ENCODE measurements around the gene A2M. TPM values are rescaled to one million over a fixed set of nuclear protein-coding genes. Genes with fewer than 3 reads are reported as not detected.

Gene A2M
- total and polyA plus RNA-seq, 2 of the 13 experiments (the other 11 are each of a cell fraction or from before 2014, with no cell fraction given): 2,807 to 6,551 TPM

DNA sequence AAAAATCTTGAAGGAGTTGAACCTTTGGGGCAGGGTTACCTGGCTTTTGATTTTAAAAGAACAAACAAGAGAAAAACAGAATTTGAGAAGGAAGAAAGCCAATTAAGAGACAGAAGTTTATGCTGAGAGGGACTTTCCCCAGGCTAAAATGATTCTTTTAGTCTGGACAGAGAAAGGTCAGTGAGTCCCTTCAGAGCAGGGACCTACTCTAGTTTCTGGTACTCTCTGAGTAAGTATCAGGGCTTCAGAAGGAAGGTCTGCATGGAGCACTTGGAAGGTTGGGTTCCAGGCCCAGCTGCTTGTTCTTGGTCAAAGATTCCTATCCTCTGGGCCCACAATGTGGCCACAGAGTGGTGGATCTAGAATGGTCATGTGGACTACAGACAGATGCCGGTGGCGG is 66.8 kb downstream of the A2M start:
- no peak overlapping the region for H3K9ac ChIP-seq (ENCODE audit: insufficient read depth, low read depth, low read length)
- no peak for DNase-seq (ENCODE audit: low spot score)
- H4K20me1 ChIP-seq (ENCODE audit: insufficient read depth, low read length): no peaks in the 10 kb centered on the region
- H3K4me3 ChIP-seq (replicated peaks in 1 of 3; ENCODE audit: insufficient read depth in 1 of 3, low read depth in 2 of 3, low read length in 3 of 3): no peak overlapping the region
- FAIRE-seq: no peak
- WGBS (ENCODE audit: low lambda C conversion rate): 100% methylated on average over 2 of the region's 2 CpGs
- TF ChIP-seq FOSL1 (CRISPR knock-in tag; IDR thresholded peaks at IDR 0.05; ENCODE audit: borderline replicate concordance): no peak
- no peak for TF ChIP-seq LCORL (IDR thresholded peaks at IDR 0.05)
- TF ChIP-seq LCORL (CRISPR knock-in tag; IDR thresholded peaks at IDR 0.05): no peak
- TF ChIP-seq, protein P1, sequence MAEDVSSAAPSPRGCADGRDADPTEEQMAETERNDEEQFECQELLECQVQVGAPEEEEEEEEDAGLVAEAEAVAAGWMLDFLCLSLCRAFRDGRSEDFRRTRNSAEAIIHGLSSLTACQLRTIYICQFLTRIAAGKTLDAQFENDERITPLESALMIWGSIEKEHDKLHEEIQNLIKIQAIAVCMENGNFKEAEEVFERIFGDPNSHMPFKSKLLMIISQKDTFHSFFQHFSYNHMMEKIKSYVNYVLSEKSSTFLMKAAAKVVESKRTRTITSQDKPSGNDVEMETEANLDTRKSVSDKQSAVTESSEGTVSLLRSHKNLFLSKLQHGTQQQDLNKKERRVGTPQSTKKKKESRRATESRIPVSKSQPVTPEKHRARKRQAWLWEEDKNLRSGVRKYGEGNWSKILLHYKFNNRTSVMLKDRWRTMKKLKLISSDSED (CRISPR knock-in tag; IDR thresholded peaks at IDR 0.05): no peak
- no peak for TF ChIP-seq FIP1L1 (IDR thresholded peaks at IDR 0.05; ENCODE audit: borderline replicate concordance, insufficient read depth, low read depth, low read length)
- TF ChIP-seq HNRNPLL (IDR thresholded peaks at IDR 0.05; ENCODE audit: low read depth, low read length, poor library complexity, severe bottlenecking): no peak
- TF ChIP-seq HOXA7 (CRISPR knock-in tag; IDR thresholded peaks at IDR 0.05): no peak
- no peak for TF ChIP-seq SRF (IDR thresholded peaks at IDR 0.05; ENCODE audit: low read depth, low read length)
- TF ChIP-seq, protein P2, sequence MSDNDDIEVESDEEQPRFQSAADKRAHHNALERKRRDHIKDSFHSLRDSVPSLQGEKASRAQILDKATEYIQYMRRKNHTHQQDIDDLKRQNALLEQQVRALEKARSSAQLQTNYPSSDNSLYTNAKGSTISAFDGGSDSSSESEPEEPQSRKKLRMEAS (IDR thresholded peaks at IDR 0.05): no peak
- no peak for TF ChIP-seq HOXA9 (CRISPR knock-in tag; IDR thresholded peaks at IDR 0.05; ENCODE audit: borderline replicate concordance)
- POLR2A ChIA-PET: no interaction called here
- H3K9me3 ChIP-seq (ENCODE audit: low read length): no peaks in the 10 kb centered on the region
- H3K4me2 ChIP-seq (ENCODE audit: low read depth, low read length): no peak overlapping the region
- no peaks in the 10 kb centered on the region for H3K79me2 ChIP-seq (ENCODE audit: insufficient read depth, low read length)
- intact Hi-C loops (cut with micrococcal nuclease; ENCODE audit: unreplicated experiment): loop anchor here (2.0 kb wide), 1 partner anchor 366 kb away; no protein-coding TSS in a partner anchor
- no peak for ATAC-seq
- in situ Hi-C loops (cut with HindIII; ENCODE audit: extremely low pct_ligation_motif_present, low pct_unique_long_range_greater_than_20kb): loop anchor here (25.0 kb wide), 1 partner anchor 112 kb away; the partner anchor contains the start of gene M6PR
- no TSS peak for BruUV-seq (replicated peaks)
- H3K27ac ChIP-seq (ENCODE audit: extremely low read length, insufficient read depth, low read length): no peak overlapping the region
- CTCF ChIA-PET (ENCODE audit: low intra/inter-chr PET ratio, low total read pairs): interaction anchor here (1.1 to 2.9 kb wide), 2 partner anchors 10 to 367 kb away, joined by 3 to 15 read pairs; no protein-coding TSS in a partner anchor
- no peaks in the 10 kb centered on the region for H3K36me3 ChIP-seq (replicated peaks in 1 of 2; ENCODE audit: control insufficient read depth in 1 of 2, insufficient read depth in 2 of 2, low read length in 2 of 2)
- H2AFZ ChIP-seq (ENCODE audit: low read length): no peak overlapping the region
- no peaks in the 10 kb centered on the region for H3K4me1 ChIP-seq (ENCODE audit: insufficient read depth, low read length)
- peaks cover 0 to 16% of the 10 kb centered on the region in 2 experiments; a peak in 4 of 5 replicates for H3K27me3 ChIP-seq (ENCODE audit: control insufficient read depth in 1 of 2, insufficient read depth in 2 of 2, low read length in 2 of 2)

Data from HepG2 (cell line).